Measurements from ENCODE around the gene OR10G2. TPM values are rescaled to one million over a fixed set of nuclear protein-coding genes. Genes with fewer than 3 reads are reported as not detected.
"Not testable (repeated sequence)": the region's sequence is repeated elsewhere in the genome, so short reads cannot be mapped to it uniquely, and the experiment has no call there.

Gene OR10G2
- total and polyA plus RNA-seq, 10 donors = not detected

- WGBS, 5 donors = 61 to 80% (median 73%) methylated on average over 3 of the region's 3 CpGs
- Histone ChIP-seq H3K27ac (no peak overlapping the region), H3K27me3 (replicated peaks in 1 of 7) (peaks cover 0 to 11% (median 0%) of the 10 kb centered on the region in 7 donors), H3K4me1 (no peaks in the 10 kb centered on the region), H3K4me3 (no peak overlapping the region), H3K36me3 (no peaks in the 10 kb centered on the region), H3K9me3 (peaks cover 0 to 5% (median 0%) of the 10 kb centered on the region in 8 donors)
- no peak for DNase-seq
- intact Hi-C loops (cut with DNase I; ENCODE audit: low total_unique reads) = no loop called here
- no peak for TF ChIP-seq POLR2AphosphoS5 (IDR thresholded peaks at IDR 0.05)
- no peak for TF ChIP-seq CTCF (IDR thresholded peaks at IDR 0.05 in 8 of 11, conservative IDR thresholded peaks at IDR 0.05 in 3 of 11)
- TF ChIP-seq POLR2A (IDR thresholded peaks at IDR 0.05) = no peak
Measured at GRCh38 chr14:21626491-21627230, 8.1 kb downstream of the OR10G2 start.

GRCh38 chr14:21617614-21618013, 17.1 kb downstream of the OR10G2 start:
- Histone ChIP-seq H3K4me1 (no peaks in the 10 kb centered on the region), H3K36me3 (no peaks in the 10 kb centered on the region), H3K27me3 (replicated peaks in 1 of 7) (peaks cover 0 to 22% (median 0%) of the 10 kb centered on the region in 7 donors), H3K4me3 (no peak overlapping the region), H3K27ac (no peak overlapping the region), H3K9me3 (no peaks in the 10 kb centered on the region)
- 77 to 87% (median 80%) methylated on average over 7 to 8 of the region's 8 CpGs for WGBS, 5 donors
- no peak for TF ChIP-seq POLR2AphosphoS5 (IDR thresholded peaks at IDR 0.05)
- no peak for DNase-seq
- intact Hi-C loops (cut with DNase I; ENCODE audit: low total_unique reads) = no loop called here

GRCh38 chr14:21614240-21614639, 20.5 kb downstream of the OR10G2 start:
- Histone ChIP-seq H3K27me3 (replicated peaks in 1 of 7) (peaks cover 0 to 19% (median 0%) of the 10 kb centered on the region in 7 donors), H3K27ac (no peak overlapping the region), H3K9me3 (no peaks in the 10 kb centered on the region), H3K4me1 (no peaks in the 10 kb centered on the region), H3K4me3 (no peak overlapping the region), H3K36me3 (no peaks in the 10 kb centered on the region)
- DNase-seq = no peak
- 53 to 67% (median 57%) methylated on average over 1 of the region's 1 CpG for WGBS, 5 donors
- intact Hi-C loops (cut with DNase I; ENCODE audit: low total_unique reads) = no loop called here
- TF ChIP-seq POLR2AphosphoS5 (IDR thresholded peaks at IDR 0.05) = no peak
- no peak for TF ChIP-seq POLR2A (IDR thresholded peaks at IDR 0.05)
- no peak for TF ChIP-seq CTCF (IDR thresholded peaks at IDR 0.05 in 8 of 11, conservative IDR thresholded peaks at IDR 0.05 in 3 of 11)

- no peak for DNase-seq
- Histone ChIP-seq H3K27me3 (replicated peaks in 1 of 7) (peaks cover 0 to under 1% (median 0%) of the 10 kb centered on the region in 7 donors), H3K27ac (no peak overlapping the region), H3K4me3 (no peak overlapping the region), H3K36me3 (no peaks in the 10 kb centered on the region), H3K4me1 (no peaks in the 10 kb centered on the region), H3K9me3 (no peaks in the 10 kb centered on the region)
- no peak for TF ChIP-seq POLR2AphosphoS5 (IDR thresholded peaks at IDR 0.05)
- TF ChIP-seq POLR2A (IDR thresholded peaks at IDR 0.05) = no peak
- no peak for TF ChIP-seq CTCF (IDR thresholded peaks at IDR 0.05 in 8 of 11, conservative IDR thresholded peaks at IDR 0.05 in 3 of 11)
- intact Hi-C loops (cut with DNase I; ENCODE audit: low total_unique reads) = no loop called here
- 80 to 85% (median 82%) methylated on average over 6 of the region's 6 CpGs for WGBS, 5 donors
Measured at GRCh38 chr14:21612324-21612723, 22.4 kb downstream of the OR10G2 start.

- H3K27ac ChIP-seq; H3K9me3 ChIP-seq; intact Hi-C loops (cut with DNase I; ENCODE audit: low total_unique reads); H3K27me3 ChIP-seq (replicated peaks in 1 of 7); H3K36me3 ChIP-seq; DNase-seq; H3K4me1 ChIP-seq; H3K4me3 ChIP-seq: not testable (repeated sequence)
- WGBS, 5 donors = 68 to 94% (median 85%) methylated on average over 4 to 8 of the region's 8 CpGs
Measured at GRCh38 chr14:21602181-21602580, 32.6 kb downstream of the OR10G2 start.
